Measurements from ENCODE around the gene ACSBG1.

Gene ACSBG1

GRCh38 chr15:78223396-78224022 is 10.9 kb downstream of the ACSBG1 start:
- no CpG with 5 or more reads among the region's 4 CpGs for WGBS (ENCODE audit: extremely low coverage, insufficient coverage, low lambda C conversion rate)

GRCh38 chr15:78222745-78223395 is 11.5 kb downstream of the ACSBG1 start:
- no peak overlapping the region for H2BK120ac ChIP-seq (ENCODE audit: low read depth, low read length)
- H3K56ac ChIP-seq (ENCODE audit: low read length): no peak overlapping the region
- no peak overlapping the region for H3K4ac ChIP-seq (ENCODE audit: low read depth, low read length)
- H2BK15ac ChIP-seq (replicated peaks; ENCODE audit: low read depth): no peak overlapping the region
- H3K23ac ChIP-seq (ENCODE audit: low read length): no peak overlapping the region
- no peaks in the 10 kb centered on the region for H3K36me3 ChIP-seq (ENCODE audit: control insufficient read depth, insufficient read depth, low read length)
- WGBS (ENCODE audit: extremely low coverage, insufficient coverage, low lambda C conversion rate): no CpG with 5 or more reads among the region's 5 CpGs
- H4K5ac ChIP-seq (ENCODE audit: low read length): no peak overlapping the region
- H3K18ac ChIP-seq (ENCODE audit: low read length): no peak overlapping the region
- no peaks in the 10 kb centered on the region for H3K79me1 ChIP-seq (ENCODE audit: low read length)
- H3K4me1 ChIP-seq (ENCODE audit: control insufficient read depth, low read depth, low read length): no peaks in the 10 kb centered on the region
- no peak overlapping the region for H2AK5ac ChIP-seq (ENCODE audit: low read length)
- no peaks in the 10 kb centered on the region for H3K27me3 ChIP-seq (ENCODE audit: insufficient read depth, low read length, poor library complexity)
- DNase-seq: no peak
- H4K8ac ChIP-seq (ENCODE audit: low read depth, low read length): no peak overlapping the region
- no peak overlapping the region for H3K4me3 ChIP-seq (ENCODE audit: low read length)
- no peak overlapping the region for H3K9ac ChIP-seq (ENCODE audit: low read length)
- H3K4me2 ChIP-seq (ENCODE audit: low read length): no peak overlapping the region
- H2BK5ac ChIP-seq (ENCODE audit: low read length): no peak overlapping the region
- H3K27ac ChIP-seq (ENCODE audit: low read depth, low read length): no peak overlapping the region
- no peaks in the 10 kb centered on the region for H3K79me2 ChIP-seq (ENCODE audit: control insufficient read depth, insufficient read depth, low read length)

More at GRCh38 chr15:78223396-78224022, 10.9 kb downstream of the ACSBG1 start:
- no peak overlapping the region for H2BK15ac ChIP-seq (replicated peaks; ENCODE audit: low read depth)
- no peak overlapping the region for H3K4me3 ChIP-seq (ENCODE audit: low read length)
- no peak overlapping the region for H3K56ac ChIP-seq (ENCODE audit: low read length)
- H3K79me2 ChIP-seq (ENCODE audit: control insufficient read depth, insufficient read depth, low read length): no peaks in the 10 kb centered on the region
- H3K27ac ChIP-seq (ENCODE audit: low read depth, low read length): no peak overlapping the region
- no peak overlapping the region for H4K5ac ChIP-seq (ENCODE audit: low read length)
- H3K36me3 ChIP-seq (ENCODE audit: control insufficient read depth, insufficient read depth, low read length): no peaks in the 10 kb centered on the region
- no peak overlapping the region for H3K4me2 ChIP-seq (ENCODE audit: low read length)
- no peaks in the 10 kb centered on the region for H3K4me1 ChIP-seq (ENCODE audit: control insufficient read depth, low read depth, low read length)
- H3K79me1 ChIP-seq (ENCODE audit: low read length): no peaks in the 10 kb centered on the region
- H2AK5ac ChIP-seq (ENCODE audit: low read length): no peak overlapping the region
- no peak overlapping the region for H4K8ac ChIP-seq (ENCODE audit: low read depth, low read length)
- H3K9ac ChIP-seq (ENCODE audit: low read length): no peak overlapping the region
- H2BK120ac ChIP-seq (ENCODE audit: low read depth, low read length): no peak overlapping the region
- no peak overlapping the region for H2BK5ac ChIP-seq (ENCODE audit: low read length)
- DNase-seq: no peak
- H3K23ac ChIP-seq (ENCODE audit: low read length): no peak overlapping the region
- H3K4ac ChIP-seq (ENCODE audit: low read depth, low read length): no peak overlapping the region
- H3K27me3 ChIP-seq (ENCODE audit: insufficient read depth, low read length, poor library complexity): no peaks in the 10 kb centered on the region
- H3K18ac ChIP-seq (ENCODE audit: low read length): no peak overlapping the region

- Histone ChIP-seq H3K23ac (ENCODE audit: low read length) (no peak overlapping the region), H3K18ac (ENCODE audit: low read length) (no peak overlapping the region), H2BK120ac (ENCODE audit: low read depth, low read length) (no peak overlapping the region), H3K4me3 (ENCODE audit: low read length) (no peak overlapping the region), H3K36me3 (ENCODE audit: control insufficient read depth, insufficient read depth, low read length) (no peaks in the 10 kb centered on the region), H3K4me1 (ENCODE audit: control insufficient read depth, low read depth, low read length) (no peaks in the 10 kb centered on the region), H4K8ac (ENCODE audit: low read depth, low read length) (no peak overlapping the region), H2AK5ac (ENCODE audit: low read length) (no peak overlapping the region), H4K5ac (ENCODE audit: low read length) (no peak overlapping the region), H3K27ac (ENCODE audit: low read depth, low read length) (no peak overlapping the region), H2BK15ac (replicated peaks; ENCODE audit: low read depth) (no peak overlapping the region), H3K4me2 (ENCODE audit: low read length) (no peak overlapping the region), H3K79me2 (ENCODE audit: control insufficient read depth, insufficient read depth, low read length) (no peaks in the 10 kb centered on the region), H3K4ac (ENCODE audit: low read depth, low read length) (no peak overlapping the region), H2BK5ac (ENCODE audit: low read length) (no peak overlapping the region), H3K9ac (ENCODE audit: low read length) (no peak overlapping the region), H3K79me1 (ENCODE audit: low read length) (no peaks in the 10 kb centered on the region), H3K56ac (ENCODE audit: low read length) (no peak overlapping the region), H3K27me3 (ENCODE audit: insufficient read depth, low read length, poor library complexity) (no peaks in the 10 kb centered on the region)
- DNase-seq: no peak
- no CpG with 5 or more reads among the region's 1 CpG for WGBS (ENCODE audit: extremely low coverage, insufficient coverage, low lambda C conversion rate)
These were observed 13.7 kb downstream of the ACSBG1 start for GRCh38 chr15:78220713-78221112.

DNA sequence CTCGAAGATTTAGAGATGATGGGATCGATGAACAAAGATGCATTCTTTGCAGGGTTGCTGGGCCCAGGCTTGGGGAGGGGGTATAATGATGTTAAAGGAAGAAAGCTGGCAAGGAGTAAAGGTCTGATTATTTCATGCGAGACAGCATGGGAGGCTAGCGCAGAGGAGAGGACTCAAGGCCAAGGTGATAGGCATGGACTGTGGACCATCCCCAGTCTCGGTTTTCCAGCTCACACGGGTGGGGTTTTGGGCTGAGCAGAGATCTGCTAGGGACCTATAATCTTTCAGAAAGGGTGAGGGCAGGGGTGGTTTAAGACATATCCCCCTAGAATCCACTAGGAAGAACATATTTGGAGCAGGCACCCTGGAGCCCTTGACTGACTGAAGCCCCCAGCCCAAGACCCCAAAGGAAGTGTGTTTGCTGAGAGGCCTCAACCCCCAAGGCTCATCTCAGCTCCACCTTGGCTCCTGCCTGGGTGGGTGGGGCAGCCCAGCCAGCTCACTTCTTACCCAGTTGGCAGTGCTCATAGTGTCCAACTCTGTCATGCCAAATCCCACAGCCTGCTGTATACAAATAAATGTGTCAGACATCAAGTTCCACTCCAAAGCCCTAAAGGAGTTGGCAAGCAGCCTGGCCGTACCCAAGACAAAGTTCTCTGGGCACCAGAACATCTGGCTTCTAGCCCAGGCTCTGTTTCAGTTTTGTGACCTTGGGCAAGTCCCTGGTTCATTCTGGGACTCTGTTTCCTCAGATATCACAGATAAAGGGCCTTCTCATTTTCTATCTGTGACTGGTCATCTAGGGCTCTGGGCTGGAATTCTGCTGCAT is 17.9 kb downstream of the ACSBG1 start:
- H2BK120ac ChIP-seq (ENCODE audit: low read depth, low read length): no peak overlapping the region
- no peak overlapping the region for H3K4me2 ChIP-seq (ENCODE audit: low read length)
- H2BK15ac ChIP-seq (replicated peaks; ENCODE audit: low read depth): no peak overlapping the region
- H2BK5ac ChIP-seq (ENCODE audit: low read length): no peak overlapping the region
- no peaks in the 10 kb centered on the region for H3K79me2 ChIP-seq (ENCODE audit: control insufficient read depth, insufficient read depth, low read length)
- no peak overlapping the region for H3K56ac ChIP-seq (ENCODE audit: low read length)
- H3K27me3 ChIP-seq (ENCODE audit: insufficient read depth, low read length, poor library complexity): no peaks in the 10 kb centered on the region
- no peak overlapping the region for H2AK5ac ChIP-seq (ENCODE audit: low read length)
- no peak overlapping the region for H4K8ac ChIP-seq (ENCODE audit: low read depth, low read length)
- DNase-seq: no peak
- H3K4ac ChIP-seq (ENCODE audit: low read depth, low read length): no peak overlapping the region
- no peaks in the 10 kb centered on the region for H3K36me3 ChIP-seq (ENCODE audit: control insufficient read depth, insufficient read depth, low read length)
- H3K4me3 ChIP-seq (ENCODE audit: low read length): no peak overlapping the region
- no CpG with 5 or more reads among the region's 7 CpGs for WGBS (ENCODE audit: extremely low coverage, insufficient coverage, low lambda C conversion rate)
- H3K9ac ChIP-seq (ENCODE audit: low read length): no peak overlapping the region
- H3K27ac ChIP-seq (ENCODE audit: low read depth, low read length): no peak overlapping the region
- no peaks in the 10 kb centered on the region for H3K4me1 ChIP-seq (ENCODE audit: control insufficient read depth, low read depth, low read length)
- H4K5ac ChIP-seq (ENCODE audit: low read length): no peak overlapping the region
- no peak overlapping the region for H3K18ac ChIP-seq (ENCODE audit: low read length)
- H3K23ac ChIP-seq (ENCODE audit: low read length): no peak overlapping the region
- H3K79me1 ChIP-seq (ENCODE audit: low read length): no peaks in the 10 kb centered on the region

DNA sequence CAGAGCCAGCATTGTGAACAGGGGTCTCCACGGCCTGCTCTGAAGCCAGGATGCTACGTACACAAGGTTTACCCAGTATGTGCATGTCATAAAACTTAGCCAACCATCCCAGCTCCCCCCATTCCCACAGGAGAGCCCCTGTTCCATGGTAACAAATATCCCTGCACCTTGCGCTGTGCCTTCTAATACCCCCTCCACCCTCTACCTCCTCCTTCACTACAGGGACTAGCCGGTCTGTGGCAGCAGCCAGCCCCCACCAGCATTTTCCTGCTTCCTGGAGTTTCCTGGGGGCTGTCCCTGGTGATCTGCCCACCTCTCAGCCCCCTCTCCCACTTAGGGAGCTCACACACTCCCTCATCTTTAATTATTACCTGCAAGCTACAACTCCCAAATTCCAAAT is 20.4 kb downstream of the ACSBG1 start:
- no peak overlapping the region for H3K18ac ChIP-seq (ENCODE audit: low read length)
- H2BK120ac ChIP-seq (ENCODE audit: low read depth, low read length): no peak overlapping the region
- no peak overlapping the region for H3K4me2 ChIP-seq (ENCODE audit: low read length)

More for the DNA sequence above, 20.4 kb downstream of the ACSBG1 start:
- H3K79me2 ChIP-seq (ENCODE audit: control insufficient read depth, insufficient read depth, low read length): no peaks in the 10 kb centered on the region
- no peaks in the 10 kb centered on the region for H3K27me3 ChIP-seq (ENCODE audit: insufficient read depth, low read length, poor library complexity)
- H2BK15ac ChIP-seq (replicated peaks; ENCODE audit: low read depth): no peak overlapping the region
- H3K79me1 ChIP-seq (ENCODE audit: low read length): no peaks in the 10 kb centered on the region
- no peak overlapping the region for H3K56ac ChIP-seq (ENCODE audit: low read length)
- no peaks in the 10 kb centered on the region for H3K36me3 ChIP-seq (ENCODE audit: control insufficient read depth, insufficient read depth, low read length)
- no peak overlapping the region for H3K9ac ChIP-seq (ENCODE audit: low read length)
- DNase-seq: no peak
- H3K27ac ChIP-seq (ENCODE audit: low read depth, low read length): no peak overlapping the region
- H2BK5ac ChIP-seq (ENCODE audit: low read length): no peak overlapping the region
- no peak overlapping the region for H2AK5ac ChIP-seq (ENCODE audit: low read length)
- H3K4me3 ChIP-seq (ENCODE audit: low read length): no peak overlapping the region
- no CpG with 5 or more reads among the region's 4 CpGs for WGBS (ENCODE audit: extremely low coverage, insufficient coverage, low lambda C conversion rate)
- no peaks in the 10 kb centered on the region for H3K4me1 ChIP-seq (ENCODE audit: control insufficient read depth, low read depth, low read length)
- H3K4ac ChIP-seq (ENCODE audit: low read depth, low read length): no peak overlapping the region
- H4K8ac ChIP-seq (ENCODE audit: low read depth, low read length): no peak overlapping the region
- no peak overlapping the region for H4K5ac ChIP-seq (ENCODE audit: low read length)
- H3K23ac ChIP-seq (ENCODE audit: low read length): no peak overlapping the region
